ENCODE data around the gene AASS. TPM values are rescaled to one million over a fixed set of nuclear protein-coding genes. Genes with fewer than 3 reads are reported as not detected.
A peak's percentile ranks its signal among the peaks of the same experiment; 100 is the strongest.

The AASS gene
- total RNA-seq, 1 donor from 2014 or later, result 20.1 TPM

- no peak for DNase-seq (ENCODE audit: low read depth)
Measured at GRCh38 chr7:122123746-122124145, 20.3 kb downstream of the AASS start.

GRCh38 chr7:122118757-122119156, 25.3 kb downstream of the AASS start:
- DNase-seq (ENCODE audit: low read depth), result no peak

GRCh38 chr7:122103064-122103463, 41.0 kb downstream of the AASS start:
- DNase-seq (ENCODE audit: low read depth), result no peak

- no peak for DNase-seq (ENCODE audit: low read depth)
Measured at GRCh38 chr7:122100021-122100420, 44.0 kb downstream of the AASS start.

- no peak for DNase-seq (ENCODE audit: low read depth)
Measured at GRCh38 chr7:122095642-122096041, 48.4 kb downstream of the AASS start.

GRCh38 chr7:122094549-122094948, 49.5 kb downstream of the AASS start:
- no peak for DNase-seq (ENCODE audit: low read depth)

- DNase-seq (ENCODE audit: low read depth), result peak; percentile 86
Measured at GRCh38 chr7:122092964-122093797, 50.9 kb downstream of the AASS start.

- DNase-seq (ENCODE audit: low read depth), result no peak
Measured at GRCh38 chr7:122082670-122083069, 61.4 kb downstream of the AASS start.

GRCh38 chr7:122082160-122082559, 61.9 kb downstream of the AASS start:
- no peak for DNase-seq (ENCODE audit: low read depth)

- no peak for DNase-seq (ENCODE audit: low read depth)
Measured at GRCh38 chr7:122073635-122074034, 70.4 kb downstream of the AASS start.

GRCh38 chr7:122072924-122073599, 71.0 kb downstream of the AASS start:
- DNase-seq (ENCODE audit: low read depth), result no peak

GRCh38 chr7:122072272-122072671, 71.8 kb downstream of the AASS start:
- no peak for DNase-seq (ENCODE audit: low read depth)

GRCh38 chr7:122070834-122071233, 73.2 kb downstream of the AASS start:
- no peak for DNase-seq (ENCODE audit: low read depth)

GRCh38 chr7:122070062-122070461, 74.0 kb downstream of the AASS start:
- no peak for DNase-seq (ENCODE audit: low read depth)

GRCh38 chr7:122068999-122069398, 75.0 kb downstream of the AASS start:
- no peak for DNase-seq (ENCODE audit: low read depth)

GRCh38 chr7:122068046-122068445, 76.0 kb downstream of the AASS start:
- DNase-seq (ENCODE audit: low read depth), result no peak

- peak; percentile 58 for DNase-seq (ENCODE audit: low read depth)
Measured at GRCh38 chr7:122067077-122067476, 77.0 kb downstream of the AASS start.

- DNase-seq (ENCODE audit: low read depth), result peak; percentile 31
Measured at GRCh38 chr7:122064971-122065370, 79.1 kb downstream of the AASS start.

GRCh38 chr7:122063146-122063545, 80.9 kb downstream of the AASS start:
- no peak for DNase-seq (ENCODE audit: low read depth)

GRCh38 chr7:122059542-122059941, 84.5 kb downstream of the AASS start:
- DNase-seq (ENCODE audit: low read depth), result no peak

GRCh38 chr7:122056977-122057376, 87.1 kb downstream of the AASS start:
- no peak for DNase-seq (ENCODE audit: low read depth)

- no peak for DNase-seq (ENCODE audit: low read depth)
Measured at GRCh38 chr7:122055073-122055472, 89.0 kb downstream of the AASS start.

- no peak for DNase-seq (ENCODE audit: low read depth)
Measured at GRCh38 chr7:122054393-122054792, 89.7 kb downstream of the AASS start.
